ENCODE measurements around the gene PTPRD.

Gene PTPRD

DNA sequence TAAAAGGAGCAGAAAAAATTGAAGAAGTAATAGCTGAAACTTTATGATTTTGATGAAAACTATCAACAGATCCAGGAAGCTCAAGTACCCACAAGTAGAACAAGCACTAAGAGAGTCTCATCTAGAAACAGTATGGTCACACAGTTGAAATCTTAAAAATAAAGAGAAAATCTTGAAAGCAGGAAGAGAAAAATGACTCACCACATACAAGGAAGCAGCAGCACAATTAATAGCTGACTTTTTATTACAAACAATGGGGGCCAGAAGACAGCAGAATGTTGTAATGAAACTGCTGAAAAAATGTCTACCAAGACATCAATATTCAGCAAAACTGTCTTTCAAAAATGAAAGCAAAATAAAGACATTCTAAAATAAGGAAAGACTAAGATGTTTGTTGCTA, 1704.9 kb downstream of the PTPRD start:
- no peak overlapping the region for H3K4me3 ChIP-seq (ENCODE audit: low read depth, low read length)
- DNase-seq (ENCODE audit: low read depth), result no peak
- TF ChIP-seq, protein P1, sequence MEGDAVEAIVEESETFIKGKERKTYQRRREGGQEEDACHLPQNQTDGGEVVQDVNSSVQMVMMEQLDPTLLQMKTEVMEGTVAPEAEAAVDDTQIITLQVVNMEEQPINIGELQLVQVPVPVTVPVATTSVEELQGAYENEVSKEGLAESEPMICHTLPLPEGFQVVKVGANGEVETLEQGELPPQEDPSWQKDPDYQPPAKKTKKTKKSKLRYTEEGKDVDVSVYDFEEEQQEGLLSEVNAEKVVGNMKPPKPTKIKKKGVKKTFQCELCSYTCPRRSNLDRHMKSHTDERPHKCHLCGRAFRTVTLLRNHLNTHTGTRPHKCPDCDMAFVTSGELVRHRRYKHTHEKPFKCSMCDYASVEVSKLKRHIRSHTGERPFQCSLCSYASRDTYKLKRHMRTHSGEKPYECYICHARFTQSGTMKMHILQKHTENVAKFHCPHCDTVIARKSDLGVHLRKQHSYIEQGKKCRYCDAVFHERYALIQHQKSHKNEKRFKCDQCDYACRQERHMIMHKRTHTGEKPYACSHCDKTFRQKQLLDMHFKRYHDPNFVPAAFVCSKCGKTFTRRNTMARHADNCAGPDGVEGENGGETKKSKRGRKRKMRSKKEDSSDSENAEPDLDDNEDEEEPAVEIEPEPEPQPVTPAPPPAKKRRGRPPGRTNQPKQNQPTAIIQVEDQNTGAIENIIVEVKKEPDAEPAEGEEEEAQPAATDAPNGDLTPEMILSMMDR (IDR thresholded peaks at IDR 0.05; ENCODE audit: insufficient read depth, low read depth, low read length, missing control alignments), result no peak

DNA sequence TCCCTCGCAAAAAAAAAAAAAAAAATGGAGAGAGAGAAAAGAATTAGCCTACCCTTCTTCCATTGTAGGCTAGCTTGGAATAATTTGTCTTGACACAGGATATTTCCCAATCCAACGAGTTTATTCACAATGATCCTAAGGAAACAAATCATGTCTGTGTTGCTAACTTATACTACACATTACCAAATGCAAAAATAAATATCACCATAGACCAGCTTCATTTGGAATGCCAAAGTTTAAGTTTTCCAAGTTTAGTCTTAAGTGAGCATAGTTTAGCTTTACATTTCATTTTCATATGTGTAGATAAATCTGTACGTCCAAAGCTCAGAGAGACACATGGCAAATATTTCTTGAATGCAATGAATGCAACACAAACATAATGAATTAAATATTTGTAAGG, 1707.1 kb downstream of the PTPRD start:
- no peak for DNase-seq (ENCODE audit: low read depth)
- no peak overlapping the region for H3K4me3 ChIP-seq (ENCODE audit: low read depth, low read length)
- TF ChIP-seq, protein P1 (IDR thresholded peaks at IDR 0.05; ENCODE audit: insufficient read depth, low read depth, low read length, missing control alignments), result no peak

DNA sequence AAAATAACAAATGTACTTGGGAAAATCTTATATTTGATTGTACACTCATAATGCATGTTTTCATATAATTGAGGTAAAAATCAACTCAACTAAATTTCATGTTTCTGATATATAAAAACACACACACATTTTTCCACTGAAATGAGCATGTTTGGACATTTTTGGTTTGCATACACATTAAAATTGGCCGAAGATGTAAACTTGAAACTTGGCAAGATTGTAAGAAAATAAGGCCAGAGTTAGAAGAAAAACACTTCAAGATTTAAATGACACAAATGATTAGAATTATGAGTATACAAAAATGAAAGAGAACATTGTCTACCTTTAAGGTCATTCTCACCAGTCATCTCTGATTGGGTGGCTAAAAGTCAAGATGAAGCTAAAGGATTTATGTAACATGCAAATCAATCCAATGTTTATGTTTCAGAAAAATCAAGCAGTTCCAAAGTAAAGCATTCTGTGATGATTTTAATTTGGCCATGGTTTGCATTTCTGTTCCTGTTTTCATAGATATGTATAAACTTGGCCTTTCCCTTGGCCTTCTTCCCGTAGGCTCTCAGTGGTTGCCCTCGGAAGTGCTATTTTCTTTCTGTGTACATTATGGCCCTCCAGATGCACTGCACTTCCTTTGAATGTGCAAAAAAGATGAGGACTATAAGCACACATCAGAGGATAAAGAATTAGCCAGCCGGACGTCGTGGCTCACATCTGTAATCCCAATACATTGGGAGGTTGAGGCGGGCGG, 1707.9 kb downstream of the PTPRD start:
- no peak for DNase-seq (ENCODE audit: low read depth)
- no peak overlapping the region for H3K4me3 ChIP-seq (ENCODE audit: low read depth, low read length)
- TF ChIP-seq, protein P1 (IDR thresholded peaks at IDR 0.05; ENCODE audit: insufficient read depth, low read depth, low read length, missing control alignments), result no peak

DNA sequence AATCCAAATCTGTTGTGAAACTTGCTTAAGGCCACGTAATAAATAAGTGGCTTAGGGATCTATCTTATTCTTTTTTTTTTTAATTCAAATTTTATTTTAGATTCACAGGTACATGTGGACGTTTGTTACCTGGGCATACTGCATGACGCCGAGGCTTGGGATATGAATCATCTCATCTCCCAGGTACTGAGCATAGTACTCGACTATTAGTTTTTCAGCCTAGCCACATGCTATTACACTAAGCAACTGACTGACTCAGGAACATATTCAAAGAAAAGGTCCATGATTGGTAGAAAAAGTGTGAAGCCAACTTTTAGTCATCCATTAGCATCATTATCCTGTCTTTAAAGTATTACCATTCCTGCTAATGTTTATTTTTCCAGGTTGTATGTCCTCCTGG, 1709.7 kb downstream of the PTPRD start:
- no peak overlapping the region for H3K4me3 ChIP-seq (ENCODE audit: low read depth, low read length)
- DNase-seq (ENCODE audit: low read depth), result no peak
- TF ChIP-seq, protein P1 (IDR thresholded peaks at IDR 0.05; ENCODE audit: insufficient read depth, low read depth, low read length, missing control alignments), result no peak

DNA sequence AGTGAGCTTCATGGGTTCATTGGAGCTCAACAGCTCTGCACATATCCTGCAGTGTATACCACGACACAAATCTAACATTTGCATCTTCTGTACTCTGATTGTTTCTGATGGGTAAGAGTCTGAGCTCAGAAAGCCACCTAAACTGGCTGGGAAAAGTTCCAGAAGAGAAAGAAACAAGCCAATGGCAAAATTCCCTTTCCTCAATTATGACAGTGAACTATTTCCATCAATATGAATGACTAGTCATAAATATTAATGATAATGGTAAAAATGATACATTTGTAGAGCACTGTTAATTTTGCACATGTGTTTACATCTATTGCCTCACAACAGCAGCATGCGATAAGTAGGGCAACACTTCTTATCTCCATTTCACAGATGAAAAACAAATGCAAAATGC, 1711.7 kb downstream of the PTPRD start:
- TF ChIP-seq, protein P1 (IDR thresholded peaks at IDR 0.05; ENCODE audit: insufficient read depth, low read depth, low read length, missing control alignments), result no peak
- no peak for DNase-seq (ENCODE audit: low read depth)
- H3K4me3 ChIP-seq (ENCODE audit: low read depth, low read length), result no peak overlapping the region

DNA sequence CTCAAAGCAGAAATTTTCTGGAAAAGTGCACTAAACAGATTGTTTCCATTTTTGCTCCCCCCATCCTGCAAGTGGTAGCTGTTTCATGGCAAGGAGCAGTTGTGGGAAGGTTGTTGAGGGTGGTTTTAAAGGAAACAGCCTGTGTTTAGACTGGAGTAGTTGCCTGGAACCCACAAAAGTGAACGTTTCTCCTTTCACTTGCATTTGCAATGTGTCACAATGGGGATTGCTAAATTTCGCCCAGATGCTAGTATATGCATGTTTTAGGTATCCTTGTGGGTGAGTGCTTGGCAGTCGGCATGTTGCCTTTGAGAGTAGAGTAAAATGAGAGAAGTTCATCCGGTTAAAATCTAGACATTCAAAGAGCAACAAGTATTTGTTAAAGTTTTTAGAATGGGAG, 1713.3 kb downstream of the PTPRD start:
- H3K4me3 ChIP-seq (ENCODE audit: low read depth, low read length), result no peak overlapping the region
- no peak for DNase-seq (ENCODE audit: low read depth)
- TF ChIP-seq, protein P1 (IDR thresholded peaks at IDR 0.05; ENCODE audit: insufficient read depth, low read depth, low read length, missing control alignments), result no peak

DNA sequence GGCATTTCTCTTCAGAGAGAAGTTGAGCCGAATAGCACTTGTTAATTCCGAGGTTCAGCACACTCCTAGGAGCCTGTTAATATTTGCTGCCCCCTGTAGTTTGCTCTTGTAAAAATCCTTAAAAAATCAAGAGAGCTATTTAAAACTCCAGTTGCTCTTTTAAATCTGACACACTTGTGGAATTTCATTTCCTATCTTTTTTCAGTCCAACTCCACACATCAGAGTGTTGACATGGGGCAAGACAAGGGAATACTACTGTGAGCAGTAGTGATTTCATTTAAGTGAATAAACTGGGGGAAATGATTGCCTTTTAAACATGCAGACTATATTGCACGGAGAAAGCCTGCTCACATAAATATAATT, 1717.0 kb downstream of the PTPRD start:
- peak; percentile 31 for DNase-seq (ENCODE audit: low read depth)
- no peak overlapping the region for H3K4me3 ChIP-seq (ENCODE audit: low read depth, low read length)

More for the DNA sequence above, 1717.0 kb downstream of the PTPRD start:
- TF ChIP-seq, protein P1 (IDR thresholded peaks at IDR 0.05; ENCODE audit: insufficient read depth, low read depth, low read length, missing control alignments), result peak; percentile 27
